Loucy (cell line): ENCODE data around the gene SLC25A33.

Experiments used
- H2AFZ ChIP-seq: fragments of 200-600 bp; sonication (generic); 2 replicates; pipeline ENCODE4 v1.6.0; 2016; ENCODE audit warnings: antibody characterized with exemption, mild to moderate bottlenecking, low read length, moderate library complexity
- H3F3A ChIP-seq: fragments of 200-600 bp; 2 replicates; pipeline ENCODE4 v1.6.0; 2016; ENCODE audit warnings: antibody characterized with exemption, low read depth, mild to moderate bottlenecking
- H3K27me3 ChIP-seq: fragments of 200-600 bp; sonication (generic); 2 replicates; pipeline ENCODE4 v1.6.1; 2014; ENCODE audit warnings: low read length, mild to moderate bottlenecking; ENCODE audit not compliant: insufficient read depth, poor library complexity, severe bottlenecking
- H3K36me3 ChIP-seq: fragments of 200-600 bp; sonication (generic); 2 replicates; pipeline ENCODE4 v1.6.1; 2016; ENCODE audit warnings: low read length; ENCODE audit not compliant: insufficient read depth
- H3K4me1 ChIP-seq: fragments of 200-600 bp; sonication (generic); 2 replicates; pipeline ENCODE4 v1.5.1; 2014; ENCODE audit warnings: low read length, mild to moderate bottlenecking; ENCODE audit not compliant: insufficient read depth, poor library complexity, severe bottlenecking
- H3K4me2 ChIP-seq: fragments of 200-600 bp; sonication (generic); 2 replicates; pipeline ENCODE4 v1.6.0; 2014; ENCODE audit warnings: antibody characterized with exemption, low read length, low read depth, mild to moderate bottlenecking; ENCODE audit not compliant: poor library complexity, severe bottlenecking
- H3K4me3 ChIP-seq: fragments of 200-600 bp; sonication (generic); 2 replicates; pipeline ENCODE4 v1.5.1; 2014; ENCODE audit warnings: low read length, mild to moderate bottlenecking, mixed read lengths; ENCODE audit not compliant: poor library complexity, severe bottlenecking
- H3K79me2 ChIP-seq: fragments of 200-600 bp; sonication (generic); 2 replicates; pipeline ENCODE4 v1.6.1; 2014; ENCODE audit warnings: low read length; ENCODE audit not compliant: insufficient read depth
- H3K9ac ChIP-seq: fragments of 200-600 bp; sonication (generic); 2 replicates; pipeline ENCODE4 v1.6.0; 2014; ENCODE audit warnings: mild to moderate bottlenecking, low read depth, low read length, moderate library complexity; ENCODE audit not compliant: poor library complexity, severe bottlenecking
- H3K9me2 ChIP-seq: fragments of 200-600 bp; sonication (generic); replicated peaks from 2 replicates; pipeline ENCODE4 v1.6.1; 2016; ENCODE audit warnings: low read depth, low read length, mixed read lengths
- H3K9me3 ChIP-seq: fragments of 200-600 bp; sonication (generic); 2 replicates; pipeline ENCODE4 v1.6.1; 2014; ENCODE audit warnings: mild to moderate bottlenecking, antibody characterized with exemption, low read length, low read depth; ENCODE audit not compliant: insufficient read depth
- H4K20me1 ChIP-seq: fragments of 200-600 bp; sonication (generic); 2 replicates; pipeline ENCODE4 v1.6.0; 2014; ENCODE audit warnings: antibody characterized with exemption, low read length, mild to moderate bottlenecking; ENCODE audit not compliant: insufficient read depth, poor library complexity, severe bottlenecking
- EZH2phosphoT487 ChIP-seq: fragments of 200-600 bp; IDR thresholded peaks from 2 replicates; pipeline ENCODE4 v1.6.1; 2018; ENCODE audit warnings: antibody characterized with exemption, mild to moderate bottlenecking, moderate library complexity, borderline replicate concordance
- TF ChIP-seq, protein P1 (sequence below): fragments of 200-600 bp; sonication (generic); conservative IDR thresholded peaks from 2 replicates; pipeline ENCODE4 v1.5.1; 2014; ENCODE audit warnings: mild to moderate bottlenecking, antibody characterized with exemption, low read length

The SLC25A33 gene

GRCh38 chr1:9555942-9556341 lies 16.7 kb downstream of the SLC25A33 start:
- no peak overlapping the region for H2AFZ ChIP-seq
- H3K9me3 ChIP-seq, result no peaks in the 10 kb centered on the region
- TF ChIP-seq, protein P1, sequence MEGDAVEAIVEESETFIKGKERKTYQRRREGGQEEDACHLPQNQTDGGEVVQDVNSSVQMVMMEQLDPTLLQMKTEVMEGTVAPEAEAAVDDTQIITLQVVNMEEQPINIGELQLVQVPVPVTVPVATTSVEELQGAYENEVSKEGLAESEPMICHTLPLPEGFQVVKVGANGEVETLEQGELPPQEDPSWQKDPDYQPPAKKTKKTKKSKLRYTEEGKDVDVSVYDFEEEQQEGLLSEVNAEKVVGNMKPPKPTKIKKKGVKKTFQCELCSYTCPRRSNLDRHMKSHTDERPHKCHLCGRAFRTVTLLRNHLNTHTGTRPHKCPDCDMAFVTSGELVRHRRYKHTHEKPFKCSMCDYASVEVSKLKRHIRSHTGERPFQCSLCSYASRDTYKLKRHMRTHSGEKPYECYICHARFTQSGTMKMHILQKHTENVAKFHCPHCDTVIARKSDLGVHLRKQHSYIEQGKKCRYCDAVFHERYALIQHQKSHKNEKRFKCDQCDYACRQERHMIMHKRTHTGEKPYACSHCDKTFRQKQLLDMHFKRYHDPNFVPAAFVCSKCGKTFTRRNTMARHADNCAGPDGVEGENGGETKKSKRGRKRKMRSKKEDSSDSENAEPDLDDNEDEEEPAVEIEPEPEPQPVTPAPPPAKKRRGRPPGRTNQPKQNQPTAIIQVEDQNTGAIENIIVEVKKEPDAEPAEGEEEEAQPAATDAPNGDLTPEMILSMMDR, result no peak
- no peak for TF ChIP-seq EZH2phosphoT487
- no peak overlapping the region for H3K4me2 ChIP-seq
- no peak overlapping the region for H3K4me3 ChIP-seq
- H3F3A ChIP-seq, result no peaks in the 10 kb centered on the region
- H3K9ac ChIP-seq, result no peak overlapping the region
- H3K9me2 ChIP-seq, result no peaks in the 10 kb centered on the region
- H3K79me2 ChIP-seq, result peaks cover 22% of the 10 kb centered on the region
- no peaks in the 10 kb centered on the region for H3K27me3 ChIP-seq
- no peaks in the 10 kb centered on the region for H3K4me1 ChIP-seq
- peaks cover 62% of the 10 kb centered on the region for H3K36me3 ChIP-seq
- H4K20me1 ChIP-seq, result peaks cover 12% of the 10 kb centered on the region

DNA sequence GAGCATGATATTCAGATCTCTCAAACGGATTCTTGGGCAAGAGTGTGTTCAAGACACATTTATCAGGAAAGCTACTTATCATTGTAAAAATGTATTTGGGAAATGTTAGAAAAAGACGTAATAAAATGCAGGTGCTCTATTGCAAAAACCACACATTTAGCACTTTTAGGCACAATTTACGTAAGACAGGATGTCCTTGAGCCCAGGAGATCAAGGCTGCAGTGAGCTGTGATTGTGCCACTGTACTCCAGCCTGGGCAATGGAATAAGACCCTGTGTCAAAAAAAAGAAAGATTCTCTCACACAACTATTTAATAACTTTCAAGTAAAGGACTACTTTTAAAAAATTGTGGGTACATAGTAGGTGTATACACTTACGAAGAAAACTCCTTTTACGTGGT lies 18.4 kb downstream of the SLC25A33 start:
- Histone ChIP-seq H3K27me3 (no peaks in the 10 kb centered on the region), H3K4me3 (no peak overlapping the region), H3K4me2 (no peak overlapping the region), H3K9ac (no peak overlapping the region), H3K79me2 (peaks cover 5% of the 10 kb centered on the region; the same call in 1 of the 2 replicates), H4K20me1 (peaks cover 3% of the 10 kb centered on the region), H2AFZ (no peak overlapping the region), H3F3A (no peaks in the 10 kb centered on the region), H3K9me2 (no peaks in the 10 kb centered on the region), H3K4me1 (no peaks in the 10 kb centered on the region), H3K9me3 (no peaks in the 10 kb centered on the region), H3K36me3 (peaks cover 69% of the 10 kb centered on the region)
- TF ChIP-seq, protein P1, result no peak
- TF ChIP-seq EZH2phosphoT487, result no peak

DNA sequence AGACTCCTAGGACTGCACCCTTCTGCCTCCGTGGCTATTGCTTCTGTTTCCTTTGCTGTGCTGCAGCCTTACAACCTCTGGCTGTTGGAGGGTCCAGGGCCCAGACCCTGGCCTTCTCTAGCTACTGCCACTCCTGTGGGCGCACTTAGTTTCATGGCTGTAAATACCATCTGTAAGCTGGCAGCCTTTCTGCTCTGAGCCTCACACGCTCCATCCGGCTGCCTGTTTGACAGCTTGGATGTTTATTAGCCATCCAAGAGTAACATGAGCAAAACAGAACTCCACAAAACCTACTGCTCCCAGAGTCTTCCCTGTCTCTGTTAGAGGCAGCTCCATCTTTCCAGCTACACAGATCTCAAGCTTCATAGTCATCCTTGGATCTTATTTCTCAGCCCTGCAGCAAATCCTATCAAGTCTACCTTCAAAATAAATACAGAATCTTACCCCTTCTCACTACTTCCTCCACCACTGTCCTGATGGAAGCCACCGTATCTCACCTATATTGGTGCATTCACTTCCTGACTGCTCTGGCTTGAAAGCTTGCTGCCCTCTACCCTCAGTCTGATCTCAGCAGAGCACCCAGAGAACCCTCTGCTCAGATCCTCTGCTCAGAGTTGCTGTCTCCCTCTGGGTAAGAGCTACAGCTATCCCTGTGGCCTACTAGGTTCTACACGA lies 19.1 kb downstream of the SLC25A33 start:
- peaks cover 4% of the 10 kb centered on the region; the same call in 1 of the 2 replicates for H3K79me2 ChIP-seq
- no peaks in the 10 kb centered on the region for H3K4me1 ChIP-seq
- peaks cover 3% of the 10 kb centered on the region for H4K20me1 ChIP-seq
- H3K36me3 ChIP-seq, result peaks cover 71% of the 10 kb centered on the region
- TF ChIP-seq, protein P1, result no peak
- no peak for TF ChIP-seq EZH2phosphoT487
- no peak overlapping the region for H3K4me2 ChIP-seq
- no peaks in the 10 kb centered on the region for H3K9me2 ChIP-seq
- no peak overlapping the region for H3K4me3 ChIP-seq
- H3K9me3 ChIP-seq, result no peaks in the 10 kb centered on the region
- no peak overlapping the region for H3K9ac ChIP-seq
- H3K27me3 ChIP-seq, result no peaks in the 10 kb centered on the region
- no peaks in the 10 kb centered on the region for H3F3A ChIP-seq
- no peak overlapping the region for H2AFZ ChIP-seq
